D721Med (cell line): ENCODE results near the gene SRP19.
"Not testable (repeated sequence)": the region's sequence is repeated elsewhere in the genome, so short reads cannot be mapped to it uniquely, and the experiment has no call there.

Experiments
- DNase-seq: peaks from one replicate; pipeline ENCODE4 v3.0.0; 2011; ENCODE audit warnings: low spot score; ENCODE audit not compliant: insufficient read length
- FAIRE-seq: peaks from 2 replicates; lab custom pipeline; 2011; peaks lifted over from hg19 to GRCh38; lab: Jason Lieb, UNC
- CTCF ChIP-seq: IDR thresholded peaks from 2 replicates; pipeline ENCODE4 v1.5.1; 2012; ENCODE audit warnings: mild to moderate bottlenecking, control low read depth; ENCODE audit not compliant: insufficient read depth; ENCODE audit errors: missing control alignments

The SRP19 gene

GRCh38 chr5:112854651-112855050 is 6.4 kb upstream of the SRP19 start:
- no peak for TF ChIP-seq CTCF
- FAIRE-seq (no peak), DNase-seq (no peak)

- FAIRE-seq (no peak), DNase-seq (no peak)
- no peak for TF ChIP-seq CTCF
Measured at GRCh38 chr5:112857866-112858265, 3.2 kb upstream of the SRP19 start.

GRCh38 chr5:112860571-112860928 is 537 bp upstream of the SRP19 start:
- not testable (repeated sequence) for FAIRE-seq, DNase-seq

- DNase-seq (no peak), FAIRE-seq (no peak)
- TF ChIP-seq CTCF: no peak
Measured at GRCh38 chr5:112861638-112861985, 525 bp downstream of the SRP19 start.

- no peak for FAIRE-seq
- DNase-seq: no peak
- TF ChIP-seq CTCF: no peak
Measured at GRCh38 chr5:112862085-112862484, 998 bp downstream of the SRP19 start.

- no peak for TF ChIP-seq CTCF
- DNase-seq (no peak), FAIRE-seq (no peak)
Measured at GRCh38 chr5:112863549-112863948, 2.5 kb downstream of the SRP19 start.

GRCh38 chr5:112865128-112865527 is 4.0 kb downstream of the SRP19 start:
- DNase-seq: no peak
- no peak for TF ChIP-seq CTCF
- no peak for FAIRE-seq

- FAIRE-seq (no peak), DNase-seq (no peak)
- no peak for TF ChIP-seq CTCF
Measured at GRCh38 chr5:112866739-112867138, 5.7 kb downstream of the SRP19 start.
